HG03280 (cell line): ENCODE results near the gene JMJD7.

Experiments
- ATAC-seq: cut with Tn5 transposase; IDR thresholded peaks from one replicate; pipeline ENCODE4 v1.9.1; 2021; ENCODE audit warnings: mild to moderate bottlenecking, moderate library complexity; ENCODE audit not compliant: unreplicated experiment

JMJD7 gene

DNA sequence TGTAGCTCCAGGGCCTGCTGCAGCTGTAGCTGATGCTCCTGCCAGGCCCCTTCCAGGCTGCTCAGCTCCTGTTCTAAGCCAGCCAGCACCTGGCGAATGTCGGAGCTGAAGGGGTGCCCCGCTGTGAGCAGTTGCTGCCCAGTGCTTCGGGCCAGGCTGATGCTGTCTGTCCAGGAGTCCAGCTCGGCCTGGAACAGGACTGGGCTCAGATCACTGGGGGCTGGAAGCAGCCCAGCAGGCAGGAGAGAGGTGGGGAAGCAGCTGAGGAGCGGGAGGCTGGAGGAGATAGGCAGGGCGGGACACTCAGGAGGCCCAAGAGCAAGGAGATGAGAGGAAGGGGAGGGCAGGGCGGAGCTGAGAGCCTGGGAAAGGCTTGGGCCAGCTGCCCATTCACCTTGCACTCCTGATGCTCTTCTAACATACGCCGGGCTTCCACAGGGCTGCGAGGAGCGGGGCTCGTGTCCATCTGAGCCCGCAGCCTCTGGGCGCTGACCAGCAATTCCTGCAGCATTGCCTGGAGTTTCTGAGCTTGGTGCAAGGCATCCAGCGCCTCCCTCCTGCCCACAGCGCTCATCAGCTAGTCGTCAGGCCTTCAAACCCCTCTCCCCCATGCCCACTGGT is 34.0 kb downstream of the JMJD7 start:
- ATAC-seq: no peak

DNA sequence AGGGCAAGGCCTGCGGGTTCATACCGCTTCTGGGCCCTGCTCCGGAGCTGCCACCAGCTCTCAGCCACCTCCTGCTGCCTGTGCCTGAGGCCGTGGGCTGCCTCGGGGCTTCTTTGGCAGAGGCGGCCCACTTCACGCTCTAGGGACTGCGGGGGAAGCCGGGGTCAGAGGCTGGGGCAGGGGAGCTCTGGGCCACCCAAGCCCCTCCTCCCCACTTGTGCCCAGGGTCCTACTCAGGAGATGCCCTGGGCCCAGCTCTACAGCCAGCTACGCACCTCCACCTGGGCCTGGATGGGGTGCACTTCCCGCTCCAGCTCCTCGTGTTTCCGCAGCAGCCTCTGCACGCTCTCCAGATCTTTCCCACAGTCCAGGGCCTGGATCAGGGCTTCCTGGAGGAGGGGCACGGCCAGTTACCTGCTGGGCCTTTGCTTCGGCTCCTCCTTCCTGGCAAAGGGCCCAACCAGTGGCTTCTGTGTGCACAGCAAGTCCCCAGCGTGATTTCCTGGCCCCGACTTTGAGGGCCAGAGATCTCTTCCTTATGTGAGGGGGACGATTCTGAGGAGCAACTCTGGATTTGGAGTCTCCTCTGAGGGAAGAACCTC is 34.7 kb downstream of the JMJD7 start:
- no peak for ATAC-seq

DNA sequence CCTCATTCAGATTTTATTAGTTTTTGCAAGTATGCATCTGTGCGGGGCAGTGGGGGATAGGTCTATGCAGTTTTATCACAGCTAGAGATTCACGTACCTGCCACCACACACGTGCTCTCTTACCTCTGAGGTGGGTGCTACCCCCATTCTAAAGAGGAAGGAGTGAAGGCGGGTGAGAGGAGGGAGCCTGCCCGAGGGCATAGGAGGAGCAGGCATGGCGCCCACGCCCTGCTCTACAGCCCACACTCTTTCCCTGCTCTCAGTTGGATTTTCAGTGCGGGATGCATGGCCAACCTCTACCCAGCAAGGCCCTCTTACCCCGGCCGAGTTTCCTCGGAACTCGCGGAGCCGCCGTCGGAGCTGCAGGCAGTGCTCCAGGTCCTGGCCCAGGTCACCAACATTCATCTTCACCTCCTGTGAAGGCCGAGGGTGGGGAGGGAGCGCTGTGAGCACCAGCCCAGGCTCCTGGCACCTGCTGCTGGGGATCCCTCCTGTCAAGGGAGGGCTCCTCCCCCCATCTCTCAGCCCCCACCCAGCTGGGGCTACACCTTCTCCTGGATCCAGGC is 37.7 kb downstream of the JMJD7 start:
- no peak for ATAC-seq

DNA sequence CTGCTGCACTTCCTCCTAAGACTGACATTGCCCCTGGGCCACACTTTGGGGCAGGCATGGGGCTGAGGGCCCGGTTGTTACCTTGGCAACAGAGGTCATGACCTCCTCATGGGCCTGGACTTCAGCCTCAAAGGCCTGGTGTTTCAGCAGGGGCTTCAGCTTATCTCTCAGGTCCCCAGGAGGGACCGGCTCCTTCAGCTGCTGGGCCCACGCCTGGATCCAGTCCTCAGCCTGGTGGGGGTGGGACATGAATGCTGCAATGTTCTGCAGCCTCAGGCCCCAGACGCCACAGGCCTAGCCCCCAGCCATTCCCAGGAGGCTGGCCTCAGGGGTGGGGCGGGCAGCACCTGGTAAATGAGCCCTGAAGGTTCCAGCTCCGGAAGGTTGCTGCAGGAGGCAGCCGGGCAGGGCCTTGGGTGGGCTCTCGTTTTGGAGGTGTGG is 38.4 kb downstream of the JMJD7 start:
- no peak for ATAC-seq

DNA sequence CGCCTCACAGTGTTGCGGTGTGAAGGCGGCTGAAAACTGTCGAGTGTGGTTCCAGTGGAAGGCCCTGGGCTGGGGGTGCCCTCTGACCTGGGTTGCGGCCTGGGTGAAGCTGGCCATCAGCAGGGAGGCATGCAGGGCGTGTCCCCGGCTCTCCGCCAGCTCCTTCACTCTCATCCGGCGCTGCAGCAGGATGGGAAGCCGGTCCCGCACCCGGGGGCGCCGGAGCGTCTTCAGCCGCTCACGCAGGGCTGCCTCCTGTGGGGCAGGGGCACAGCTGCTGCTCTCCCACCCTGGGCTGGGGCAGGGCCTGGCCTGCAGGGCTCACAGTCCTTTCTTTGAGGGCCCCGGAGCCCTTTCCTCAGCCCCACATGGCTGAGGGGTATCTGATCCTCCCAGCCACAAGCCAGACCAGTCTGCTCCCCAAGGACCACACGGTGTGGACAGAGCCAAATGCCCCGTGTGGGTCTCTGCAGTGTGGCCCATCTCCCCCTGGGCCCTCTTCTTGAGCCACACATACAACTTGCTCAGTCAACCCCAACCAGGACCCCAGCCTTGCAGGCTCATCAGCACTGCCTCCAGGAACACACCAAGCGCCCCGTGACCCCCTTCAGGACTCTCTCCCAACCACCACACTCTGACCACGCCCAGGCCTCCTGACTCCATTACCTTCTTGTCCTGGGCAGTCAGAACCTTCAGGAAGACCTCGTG is 39.1 kb downstream of the JMJD7 start:
- no peak for ATAC-seq

DNA sequence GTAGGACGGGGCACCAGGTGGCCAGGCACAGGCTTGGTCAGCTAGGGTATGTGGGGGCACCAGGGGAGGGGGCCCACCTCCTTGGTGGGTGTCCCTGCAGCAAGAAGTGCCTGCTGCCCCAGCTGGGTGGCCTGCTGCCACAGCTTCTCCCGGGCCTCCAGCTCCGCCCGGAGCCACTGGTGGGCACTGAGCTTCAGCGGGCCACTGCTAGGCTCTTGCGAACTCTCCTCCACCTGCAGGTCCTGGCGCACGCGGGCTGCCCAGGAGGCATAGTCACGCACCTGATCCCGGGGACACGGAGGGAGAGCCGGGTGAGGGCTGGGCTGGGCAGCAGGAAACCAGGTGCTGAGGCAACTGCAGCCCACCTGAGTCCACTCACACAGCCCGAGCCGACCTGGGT is 40.4 kb downstream of the JMJD7 start:
- no peak for ATAC-seq

DNA sequence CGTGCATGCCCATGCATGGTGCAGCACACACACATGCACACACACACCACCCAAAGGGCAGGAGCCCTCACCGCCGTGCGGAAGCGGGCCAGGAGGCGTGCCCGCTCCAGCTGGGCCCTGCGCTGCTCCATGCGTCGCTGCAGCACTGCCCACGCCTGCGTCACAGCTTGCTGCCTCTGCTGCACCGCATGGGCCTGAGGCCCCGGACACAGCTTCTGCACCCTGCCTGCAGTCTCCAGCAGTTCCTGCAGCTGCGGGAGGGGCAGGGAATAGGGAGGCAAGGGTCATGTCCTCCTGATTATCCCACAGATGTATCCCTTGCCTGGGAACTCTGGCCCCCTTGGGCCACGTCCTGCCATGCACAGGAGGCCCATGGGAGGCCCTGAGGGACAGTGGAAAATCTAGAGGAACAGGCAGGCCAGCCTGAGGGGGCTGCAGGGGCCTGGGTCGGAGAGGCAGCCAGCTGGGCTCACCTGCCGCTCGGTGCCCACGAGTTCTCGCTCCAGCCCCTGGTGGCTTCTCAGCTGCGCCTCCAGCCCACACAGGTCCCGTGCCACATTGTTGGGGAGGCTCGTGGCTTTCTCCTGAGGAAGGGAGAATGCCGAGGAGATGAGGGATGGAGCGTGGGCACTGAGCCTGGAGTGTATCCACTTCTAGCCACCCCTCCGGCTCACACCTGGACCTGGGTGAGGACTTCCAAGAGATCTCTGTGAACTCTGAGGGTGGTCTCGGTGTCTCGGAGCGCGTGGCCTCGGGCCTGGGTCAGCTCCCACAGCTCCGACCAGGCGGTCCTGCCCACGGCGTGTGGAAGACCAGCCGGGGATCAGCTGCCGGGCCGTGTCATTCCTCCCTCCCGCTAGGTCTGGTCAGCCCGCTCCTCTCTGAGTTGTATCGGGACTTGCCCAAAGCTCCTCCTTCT is 42.1 kb downstream of the JMJD7 start:
- ATAC-seq: no peak

DNA sequence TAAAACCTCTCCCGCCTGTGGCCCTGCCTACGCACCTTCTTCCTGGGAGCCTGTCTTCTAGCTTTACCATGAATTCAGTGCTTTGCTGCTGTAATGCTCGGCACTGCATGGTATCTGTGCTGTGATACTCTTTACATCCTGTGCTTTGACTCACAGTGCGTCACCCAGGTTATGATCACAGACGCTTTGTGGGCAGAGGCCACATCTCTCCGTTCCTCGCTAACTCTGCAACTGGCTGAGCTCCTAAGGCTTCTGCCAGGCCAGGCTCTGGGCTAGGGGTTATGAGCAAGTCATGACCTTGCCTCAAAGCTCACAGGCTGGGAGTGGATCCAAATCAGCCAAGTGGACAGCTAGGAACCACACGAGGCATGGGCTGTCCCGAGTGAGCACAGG is 42.8 kb downstream of the JMJD7 start:
- no peak for ATAC-seq

DNA sequence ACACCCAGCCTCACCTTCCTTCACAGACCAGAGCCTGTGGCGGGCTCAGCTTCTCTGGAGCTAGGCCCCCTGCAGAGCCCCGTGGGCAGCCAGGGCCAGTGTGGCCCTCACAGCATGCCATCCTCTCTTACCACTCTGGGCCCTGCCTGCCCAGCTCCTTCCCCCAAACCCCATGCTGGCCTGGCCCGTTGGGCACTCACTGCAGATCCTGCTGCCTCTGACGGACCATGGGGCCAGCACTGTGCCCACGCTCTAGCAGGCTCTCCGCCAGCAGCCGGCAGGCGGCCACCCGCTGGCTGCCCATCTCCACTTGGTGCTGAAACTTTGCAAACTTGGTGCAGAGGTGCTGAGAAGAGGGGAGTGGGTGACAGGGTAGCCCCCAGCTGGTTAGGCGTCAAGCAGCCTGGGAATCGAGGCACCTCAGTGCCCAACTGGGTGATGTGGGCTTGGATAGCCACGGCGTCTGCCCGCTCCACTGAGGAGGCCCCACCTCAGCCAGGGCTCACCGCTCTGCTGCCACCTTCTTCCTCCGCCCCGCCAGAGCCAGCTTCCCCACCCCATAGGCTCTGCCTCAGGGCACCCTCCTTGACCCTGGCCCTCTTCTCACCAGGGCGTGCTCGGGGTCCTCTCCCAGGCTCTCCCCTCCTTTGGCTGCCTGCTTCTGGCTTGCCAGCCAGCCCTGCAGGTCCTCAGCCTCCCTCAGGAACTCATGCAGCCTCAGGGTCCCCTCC is 43.4 kb downstream of the JMJD7 start:
- ATAC-seq: no peak

DNA sequence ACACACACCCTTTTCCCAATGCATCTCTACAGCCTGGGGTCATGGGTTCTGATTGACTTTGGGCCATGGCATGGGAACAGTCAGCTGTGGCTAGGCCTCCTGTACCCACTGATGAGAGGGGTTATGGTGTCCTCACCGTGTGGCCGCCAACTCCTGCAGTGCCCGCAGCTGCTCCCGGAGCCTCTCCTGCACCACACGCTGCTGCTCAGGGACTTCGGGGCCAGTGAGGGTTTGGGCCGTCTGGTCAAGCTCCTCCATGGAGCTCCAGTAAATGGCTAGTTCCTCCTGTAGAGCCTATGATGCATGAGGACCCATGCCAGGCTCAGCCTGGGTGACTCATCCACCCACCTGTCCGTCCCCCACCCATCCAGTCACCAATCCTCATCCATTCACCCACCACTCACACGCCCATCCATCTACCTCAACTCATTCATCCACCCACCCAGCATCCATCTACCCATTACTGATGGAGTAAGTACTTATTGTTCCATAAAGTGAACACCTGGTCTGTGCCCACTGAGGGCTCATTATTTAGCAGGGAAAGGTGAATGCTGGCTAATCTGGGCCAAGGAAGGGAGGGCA is 44.4 kb downstream of the JMJD7 start:
- no peak for ATAC-seq

DNA sequence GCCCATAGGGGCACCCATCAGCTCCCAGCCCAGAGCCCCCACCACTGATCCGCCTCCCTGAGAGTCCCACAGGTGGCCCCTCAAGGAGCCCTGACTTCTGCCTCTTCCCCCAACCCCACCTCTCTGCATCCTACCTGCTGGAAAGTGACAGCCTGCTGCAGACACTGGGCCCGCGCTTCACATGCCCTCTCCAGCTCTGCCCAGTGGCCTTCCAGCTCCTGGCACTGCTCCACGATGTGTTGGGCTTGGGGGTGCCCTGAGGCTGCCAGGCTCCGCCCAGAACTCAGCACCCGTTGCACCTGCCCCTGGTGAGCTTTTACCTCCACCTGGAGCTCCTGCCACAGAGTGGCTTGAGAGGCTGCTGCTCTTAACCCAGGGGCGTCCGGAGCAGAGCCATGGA is 45.8 kb downstream of the JMJD7 start:
- no peak for ATAC-seq

DNA sequence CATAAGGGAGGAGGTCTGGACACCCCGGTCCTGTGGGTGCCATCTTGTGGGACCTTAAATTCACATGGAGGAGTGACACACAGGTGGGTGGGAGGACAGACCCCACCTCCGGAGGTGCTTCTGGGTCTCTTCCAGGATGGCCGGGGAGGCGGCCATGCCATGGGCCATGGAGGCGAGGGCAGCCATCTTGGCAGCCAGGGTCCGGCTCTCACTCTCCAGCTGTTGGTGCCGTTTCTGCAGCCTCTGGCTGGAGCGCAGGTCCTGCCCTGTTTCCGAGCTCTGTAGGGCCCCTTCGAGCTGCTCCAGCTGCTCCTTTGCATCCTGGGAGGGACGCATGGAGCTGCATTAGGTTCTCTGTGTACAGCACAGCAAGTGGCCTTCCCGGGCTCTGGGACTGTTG is 46.8 kb downstream of the JMJD7 start:
- ATAC-seq: no peak

DNA sequence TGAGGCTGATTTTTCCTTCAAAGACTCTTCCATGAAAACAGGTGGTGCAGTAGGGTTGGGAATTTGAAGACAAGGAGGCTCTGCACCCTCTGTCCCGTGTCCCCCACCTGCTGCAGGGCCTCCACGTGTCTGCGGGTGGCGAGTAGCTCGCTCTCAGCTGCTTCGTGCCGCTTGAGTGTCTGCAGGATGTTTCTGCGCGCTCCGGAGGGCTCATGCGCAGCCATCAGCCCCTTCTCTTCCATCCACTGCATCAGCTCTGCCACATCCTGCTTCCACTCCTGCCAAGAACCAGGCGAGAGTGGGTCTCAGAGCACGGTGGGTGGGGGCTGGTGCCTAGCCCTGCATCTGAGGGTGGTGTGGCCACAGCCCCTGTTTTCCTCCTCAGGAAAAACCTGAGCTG is 48.1 kb downstream of the JMJD7 start:
- no peak for ATAC-seq

DNA sequence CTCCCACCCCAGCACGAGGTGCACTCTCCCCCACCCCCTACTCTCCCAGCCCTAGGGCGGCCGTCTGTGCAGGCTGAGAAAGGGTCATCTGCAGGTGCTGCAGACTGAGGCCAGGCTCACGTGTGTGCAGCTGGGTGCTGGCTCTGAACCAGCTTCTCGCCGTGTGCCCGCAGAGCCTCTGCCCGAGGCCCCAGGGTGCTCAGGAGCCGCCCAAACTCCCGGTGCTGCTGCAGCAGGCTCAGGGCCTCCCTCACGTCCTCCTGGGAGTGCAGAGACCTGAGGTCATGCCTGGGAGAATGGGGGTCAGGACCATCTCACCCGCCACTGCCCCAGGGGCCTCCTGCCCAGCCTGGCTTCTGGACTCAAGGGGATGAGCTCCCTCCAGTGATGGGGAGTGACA is 48.8 kb downstream of the JMJD7 start:
- ATAC-seq: no peak

DNA sequence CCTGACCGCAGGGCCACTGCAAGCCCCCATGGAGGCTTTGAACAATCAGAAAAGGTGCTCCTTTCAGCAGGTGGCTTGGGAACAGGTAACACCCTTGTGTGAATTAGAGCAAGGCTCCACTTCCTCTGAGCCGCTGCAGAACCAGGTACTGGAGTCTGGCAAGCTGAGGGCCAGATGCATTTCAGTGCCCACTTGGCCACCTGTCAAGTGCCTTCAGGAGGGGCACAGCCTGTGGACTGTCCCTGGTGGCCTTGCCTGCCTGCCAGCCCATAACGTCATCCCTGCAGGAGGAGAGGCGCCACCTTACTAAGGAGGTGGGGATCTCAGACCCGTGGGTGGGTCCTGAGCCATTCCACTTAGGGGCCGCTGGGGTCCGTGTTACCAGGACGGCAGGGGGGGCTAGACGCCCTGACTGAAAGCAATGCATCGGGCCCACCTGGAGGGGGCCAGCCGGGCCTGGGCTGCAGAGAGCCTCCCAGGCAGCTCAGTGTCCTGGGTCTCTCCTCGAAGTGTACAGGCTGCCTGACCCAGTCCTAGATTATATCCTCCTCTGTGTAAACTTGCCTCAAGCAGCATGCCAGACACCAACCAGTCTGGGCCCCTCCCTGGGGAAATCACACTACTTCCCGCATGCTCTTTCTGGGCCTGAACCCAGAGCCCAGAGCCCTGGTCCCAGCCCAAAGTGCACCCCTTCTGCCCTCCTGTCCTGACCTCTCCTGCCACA is 49.9 kb downstream of the JMJD7 start:
- no peak for ATAC-seq

DNA sequence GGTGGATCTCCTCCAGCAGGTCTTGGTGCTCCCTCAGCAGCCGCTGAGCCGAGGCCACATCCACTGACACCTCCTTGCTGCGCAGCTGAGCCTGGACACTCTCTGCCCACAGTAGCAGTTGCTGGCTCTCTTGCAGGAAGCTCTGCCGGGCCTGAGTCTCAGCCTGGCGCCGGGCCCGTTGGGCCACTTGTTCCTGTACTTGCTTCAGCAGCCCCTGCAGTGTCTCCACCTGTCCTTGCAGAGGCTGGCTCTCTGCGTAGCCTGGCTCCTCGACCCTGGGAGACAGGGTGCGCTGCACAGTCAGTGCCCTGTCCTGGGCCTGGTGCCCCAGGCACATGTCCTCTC is 50.4 kb downstream of the JMJD7 start:
- ATAC-seq: no peak

DNA sequence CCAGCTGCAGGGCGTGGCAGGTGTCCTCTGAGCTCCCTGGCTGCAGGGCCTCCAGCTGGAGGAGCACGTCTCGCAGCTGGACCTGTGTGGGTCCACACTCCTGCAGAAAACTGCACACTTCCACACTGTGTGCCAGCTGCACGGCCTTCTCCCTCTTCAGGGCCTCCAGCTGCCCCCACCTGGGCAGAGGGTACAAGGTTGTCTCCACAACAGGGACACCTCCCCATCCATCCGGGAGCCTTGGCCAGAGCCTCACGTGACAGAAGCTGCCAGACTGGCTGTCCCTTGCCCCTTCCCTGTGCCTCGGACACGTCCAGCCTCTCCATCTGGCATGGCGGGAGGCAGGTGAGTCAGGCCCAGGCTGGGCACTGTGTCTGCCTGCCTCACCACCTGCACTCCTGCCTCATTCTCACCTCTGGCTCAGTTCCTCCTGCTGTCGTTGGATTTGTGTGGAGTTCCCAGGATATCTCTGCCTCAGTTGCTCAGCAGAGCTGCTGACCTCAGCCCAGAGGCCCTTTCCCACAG is 51.5 kb downstream of the JMJD7 start:
- ATAC-seq: no peak

DNA sequence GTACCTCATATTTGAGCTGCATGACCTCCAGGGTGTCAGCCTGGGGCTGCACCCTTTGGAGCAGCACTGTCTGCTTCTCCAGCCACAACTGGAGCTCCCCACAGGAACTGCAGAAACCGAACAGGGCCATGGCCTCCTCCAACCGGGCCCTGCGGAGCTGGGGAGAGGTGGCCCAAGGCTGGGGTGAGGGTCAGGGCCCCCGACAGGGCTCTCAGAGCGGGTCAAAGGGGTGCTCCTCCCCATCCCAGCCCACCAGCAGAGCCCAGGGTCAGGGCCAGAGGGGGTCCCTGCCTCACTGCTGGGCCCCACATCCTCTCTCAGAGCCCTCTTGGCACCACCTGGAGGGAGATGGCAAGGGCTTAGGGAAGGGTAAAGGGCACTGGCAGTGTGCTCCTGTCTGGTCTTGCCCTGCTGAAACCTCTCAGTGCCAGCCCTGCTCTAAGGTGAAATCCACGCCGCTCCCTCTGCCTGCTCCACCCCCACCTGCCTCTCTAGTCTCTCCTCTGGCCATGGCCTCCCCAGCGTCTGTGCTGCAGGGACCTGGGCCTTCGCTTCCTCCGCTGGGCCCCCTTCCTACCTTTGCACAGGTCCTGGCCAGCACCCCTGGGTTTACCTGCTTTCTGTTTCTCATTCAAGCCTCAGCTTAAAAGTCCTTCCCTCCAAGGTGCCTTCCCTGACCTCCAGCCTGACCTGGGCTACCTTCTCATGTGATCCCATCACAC is 52.4 kb downstream of the JMJD7 start:
- no peak for ATAC-seq

DNA sequence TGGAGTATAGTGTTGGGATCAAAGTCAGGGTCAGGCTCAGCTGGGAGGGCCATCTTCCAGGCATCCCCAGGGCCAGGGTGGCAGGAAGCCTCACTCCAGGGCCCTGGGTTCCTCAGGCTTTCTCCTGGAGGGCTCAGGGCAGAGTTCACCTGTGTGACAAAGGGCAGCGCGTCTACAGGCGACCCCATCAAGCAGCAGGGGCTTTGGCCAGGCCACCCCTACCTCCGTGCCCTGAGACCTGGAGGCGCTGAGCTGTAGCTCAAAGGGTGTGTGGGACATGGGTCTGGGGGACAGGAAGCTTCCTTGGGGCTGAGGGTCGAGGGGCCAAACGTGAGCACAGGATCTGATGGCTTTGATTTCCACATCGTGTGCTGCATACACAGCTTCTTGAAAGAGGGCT is 53.2 kb downstream of the JMJD7 start:
- no peak for ATAC-seq
